Measurements from ENCODE around the gene UBE2O.

DNA sequence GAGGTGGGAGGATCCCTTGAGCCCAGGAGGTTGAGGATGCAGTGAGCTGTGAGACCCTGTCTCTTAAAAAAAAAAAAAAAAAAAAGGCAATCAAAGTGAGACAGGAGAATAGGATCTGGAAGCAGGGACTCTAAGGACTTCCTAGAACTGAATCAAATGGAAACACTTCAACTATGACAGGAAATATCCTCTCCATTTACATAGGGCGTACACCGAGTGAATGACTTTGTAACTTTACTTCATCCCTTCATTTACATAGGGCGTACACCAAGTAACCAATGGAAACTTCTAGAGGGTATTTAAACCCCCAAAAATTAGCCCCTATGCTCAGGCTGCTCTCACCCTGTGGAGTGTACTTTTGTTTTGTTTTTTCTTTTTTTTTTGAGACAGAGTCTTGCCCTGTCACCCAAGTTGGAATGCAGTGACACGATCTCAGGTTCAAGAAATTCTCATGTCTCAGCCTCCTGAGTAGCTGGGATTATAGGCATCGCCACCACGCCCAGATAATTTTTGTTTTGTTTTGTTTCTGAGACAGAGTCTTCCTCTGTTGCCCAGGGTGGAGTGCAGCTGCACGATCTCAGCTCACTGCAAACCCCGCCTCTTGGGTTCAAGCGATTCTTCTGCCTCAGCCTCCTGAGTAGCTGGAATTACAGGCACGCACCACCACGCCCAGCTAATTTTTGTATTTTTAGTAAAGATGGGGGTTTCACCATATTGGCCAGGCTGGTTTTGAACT, 89.7 kb downstream of the UBE2O start:
- TF ChIP-seq, protein P1, sequence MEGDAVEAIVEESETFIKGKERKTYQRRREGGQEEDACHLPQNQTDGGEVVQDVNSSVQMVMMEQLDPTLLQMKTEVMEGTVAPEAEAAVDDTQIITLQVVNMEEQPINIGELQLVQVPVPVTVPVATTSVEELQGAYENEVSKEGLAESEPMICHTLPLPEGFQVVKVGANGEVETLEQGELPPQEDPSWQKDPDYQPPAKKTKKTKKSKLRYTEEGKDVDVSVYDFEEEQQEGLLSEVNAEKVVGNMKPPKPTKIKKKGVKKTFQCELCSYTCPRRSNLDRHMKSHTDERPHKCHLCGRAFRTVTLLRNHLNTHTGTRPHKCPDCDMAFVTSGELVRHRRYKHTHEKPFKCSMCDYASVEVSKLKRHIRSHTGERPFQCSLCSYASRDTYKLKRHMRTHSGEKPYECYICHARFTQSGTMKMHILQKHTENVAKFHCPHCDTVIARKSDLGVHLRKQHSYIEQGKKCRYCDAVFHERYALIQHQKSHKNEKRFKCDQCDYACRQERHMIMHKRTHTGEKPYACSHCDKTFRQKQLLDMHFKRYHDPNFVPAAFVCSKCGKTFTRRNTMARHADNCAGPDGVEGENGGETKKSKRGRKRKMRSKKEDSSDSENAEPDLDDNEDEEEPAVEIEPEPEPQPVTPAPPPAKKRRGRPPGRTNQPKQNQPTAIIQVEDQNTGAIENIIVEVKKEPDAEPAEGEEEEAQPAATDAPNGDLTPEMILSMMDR (IDR thresholded peaks at IDR 0.05), result no peak
- TF ChIP-seq POLR2A (IDR thresholded peaks at IDR 0.05), result no peak
